Measurements from ENCODE around the gene DDX23. TPM values are rescaled to one million over a fixed set of nuclear protein-coding genes. Genes with fewer than 3 reads are reported as not detected.
A peak's percentile ranks its signal among the peaks of the same experiment; 100 is the strongest.

The DDX23 gene
- total and polyA plus RNA-seq, 7 experiments from 2014 or later: 32.8 to 160 (median 90.9) TPM

- no peaks in the 10 kb centered on the region for H3K9me3 ChIP-seq (ENCODE audit: control insufficient read depth in 2 of 3, low read length in 3 of 3)
- no peaks in the 10 kb centered on the region for H3K27me3 ChIP-seq (ENCODE audit: control insufficient read depth in 2 of 2, insufficient read depth in 2 of 2, low read length in 2 of 2)
- intact Hi-C loops (cut with micrococcal nuclease): no loop called here
- CTCF ChIA-PET: interaction anchor here (0.7 kb wide), 1 partner anchor 72 kb away, joined by 3 read pairs; no protein-coding TSS in a partner anchor
- ATAC-seq (no peak), DNase-seq (no peak)
- no peaks in the 10 kb centered on the region for H3K27me3 Mint-ChIP-seq
- peaks cover 0 to 6% (median 3%) of the 10 kb centered on the region in 7 donors for H3K4me1 Mint-ChIP-seq
- peaks cover 9 to 33% (median 12%) of the 10 kb centered on the region in 5 donors for H3K36me3 Mint-ChIP-seq
- POLR2A ChIA-PET: no interaction called here
- H3K27ac ChIP-seq (ENCODE audit: low read depth, low read length): no peak overlapping the region
- H3K36me3 ChIP-seq (ENCODE audit: control insufficient read depth in 2 of 3, insufficient read depth in 3 of 3, low read length in 3 of 3): peaks cover 8 to 62% (median 13%) of the 10 kb centered on the region in 3 experiments
- no peak overlapping the region for H3K4me3 Mint-ChIP-seq
- H3K27ac Mint-ChIP-seq: no peak overlapping the region
- H3K4me3 ChIP-seq (ENCODE audit: low read length): no peak overlapping the region
- no peaks in the 10 kb centered on the region for H3K9me3 Mint-ChIP-seq
- no peaks in the 10 kb centered on the region for H3K4me1 ChIP-seq (ENCODE audit: control insufficient read depth in 2 of 2, insufficient read depth in 2 of 2, low read length in 2 of 2)
Measured at GRCh38 chr12:48828841-48829575, 23.0 kb downstream of the DDX23 start.

GRCh38 chr12:48828293-48828692 is 23.7 kb downstream of the DDX23 start:
- H3K9me3 ChIP-seq (ENCODE audit: control insufficient read depth in 2 of 3, low read length in 3 of 3): no peaks in the 10 kb centered on the region
- H3K36me3 ChIP-seq (ENCODE audit: control insufficient read depth in 2 of 3, insufficient read depth in 3 of 3, low read length in 3 of 3): peaks cover 8 to 54% (median 12%) of the 10 kb centered on the region in 3 experiments
- Mint-ChIP-seq H3K4me3 (no peak overlapping the region), H3K27ac (peak overlapping the region in 1 of 9 donors; percentile 65), H3K27me3 (no peaks in the 10 kb centered on the region), H3K4me1 (peaks cover 0 to 6% (median 3%) of the 10 kb centered on the region in 7 donors), H3K36me3 (peaks cover 9 to 28% (median 12%) of the 10 kb centered on the region in 5 donors), H3K9me3 (no peaks in the 10 kb centered on the region)
- no peak for DNase-seq
- ChIA-PET POLR2A (interaction anchor here (1.5 kb wide), 1 partner anchor 24 kb away, joined by 6 read pairs; the partner anchor contains the start of gene DDX23), CTCF (interaction anchor here (0.7 kb wide), 1 partner anchor 72 kb away, joined by 3 read pairs; no protein-coding TSS in a partner anchor)
- no peak overlapping the region for H3K27ac ChIP-seq (ENCODE audit: low read depth, low read length)
- no peaks in the 10 kb centered on the region for H3K27me3 ChIP-seq (ENCODE audit: control insufficient read depth in 2 of 2, insufficient read depth in 2 of 2, low read length in 2 of 2)
- no peak for ATAC-seq
- peaks cover 0 to 4% of the 10 kb centered on the region in 2 donors for H3K4me1 ChIP-seq (ENCODE audit: control insufficient read depth in 2 of 2, insufficient read depth in 2 of 2, low read length in 2 of 2)
- H3K4me3 ChIP-seq (ENCODE audit: low read length): no peak overlapping the region
- intact Hi-C loops (cut with micrococcal nuclease): no loop called here

- POLR2A ChIA-PET: interaction anchor here (1.5 kb wide), 1 partner anchor 25 kb away, joined by 6 read pairs; the partner anchor contains the start of gene DDX23
- no peak overlapping the region for H3K27ac ChIP-seq (ENCODE audit: low read depth, low read length)
- Mint-ChIP-seq H3K9me3 (no peaks in the 10 kb centered on the region), H3K4me3 (no peak overlapping the region), H3K36me3 (peaks cover 8 to 25% (median 12%) of the 10 kb centered on the region in 5 donors), H3K27ac (no peak overlapping the region), H3K27me3 (peaks cover 0 to under 1% (median 0%) of the 10 kb centered on the region in 5 donors), H3K4me1 (peaks cover 0 to 6% (median 3%) of the 10 kb centered on the region in 7 donors)
- no peaks in the 10 kb centered on the region for H3K9me3 ChIP-seq (ENCODE audit: control insufficient read depth in 2 of 3, low read length in 3 of 3)
- intact Hi-C loops (cut with micrococcal nuclease): no loop called here
- H3K4me3 ChIP-seq (ENCODE audit: low read length): no peak overlapping the region
- H3K36me3 ChIP-seq (ENCODE audit: control insufficient read depth in 2 of 3, insufficient read depth in 3 of 3, low read length in 3 of 3): peaks cover 5 to 47% (median 8%) of the 10 kb centered on the region in 3 experiments
- ATAC-seq (no peak), DNase-seq (no peak)
- no peaks in the 10 kb centered on the region for H3K27me3 ChIP-seq (ENCODE audit: control insufficient read depth in 2 of 2, insufficient read depth in 2 of 2, low read length in 2 of 2)
- CTCF ChIA-PET: interaction anchor here (0.9 kb wide), 1 partner anchor 13 kb away, joined by 7 read pairs; no protein-coding TSS in a partner anchor
- peaks cover 0 to 4% of the 10 kb centered on the region in 2 donors for H3K4me1 ChIP-seq (ENCODE audit: control insufficient read depth in 2 of 2, insufficient read depth in 2 of 2, low read length in 2 of 2)
Measured at GRCh38 chr12:48827513-48828096, 24.4 kb downstream of the DDX23 start.

- intact Hi-C loops (cut with micrococcal nuclease): no loop called here
- Histone ChIP-seq H3K27me3 (ENCODE audit: control insufficient read depth in 2 of 2, insufficient read depth in 2 of 2, low read length in 2 of 2) (no peaks in the 10 kb centered on the region), H3K36me3 (ENCODE audit: control insufficient read depth in 2 of 3, insufficient read depth in 3 of 3, low read length in 3 of 3) (peaks cover 0 to 42% (median 8%) of the 10 kb centered on the region in 3 experiments), H3K4me3 (ENCODE audit: low read length) (no peak overlapping the region), H3K4me1 (ENCODE audit: control insufficient read depth in 2 of 2, insufficient read depth in 2 of 2, low read length in 2 of 2) (peaks cover 0 to 4% of the 10 kb centered on the region in 2 donors), H3K9me3 (ENCODE audit: control insufficient read depth in 2 of 3, low read length in 3 of 3) (no peaks in the 10 kb centered on the region), H3K27ac (ENCODE audit: low read depth, low read length) (no peak overlapping the region)
- peaks cover 8 to 20% (median 9%) of the 10 kb centered on the region in 5 donors for H3K36me3 Mint-ChIP-seq
- no peak overlapping the region for H3K4me3 Mint-ChIP-seq
- peaks cover 0 to 6% (median 0%) of the 10 kb centered on the region in 5 donors for H3K27me3 Mint-ChIP-seq
- ChIA-PET POLR2A (interaction anchor here (0.6 to 1.5 kb wide), 2 partner anchors 26 to 396 kb away, joined by 4 to 6 read pairs; partner anchors contain the start of gene DDX23), CTCF (interaction anchor here (0.9 kb wide), 1 partner anchor 12 kb away, joined by 7 read pairs; no protein-coding TSS in a partner anchor)
- H3K4me1 Mint-ChIP-seq: peaks cover 0 to 6% (median 3%) of the 10 kb centered on the region in 7 donors
- DNase-seq (no peak), ATAC-seq (no peak)
- H3K27ac Mint-ChIP-seq: no peak overlapping the region
- H3K9me3 Mint-ChIP-seq: no peaks in the 10 kb centered on the region
Measured at GRCh38 chr12:48827026-48827425, 24.9 kb downstream of the DDX23 start.

- H3K4me3 Mint-ChIP-seq: no peak overlapping the region
- H3K9me3 Mint-ChIP-seq: no peaks in the 10 kb centered on the region
- peaks cover 0 to 35% (median 8%) of the 10 kb centered on the region in 3 experiments for H3K36me3 ChIP-seq (ENCODE audit: control insufficient read depth in 2 of 3, insufficient read depth in 3 of 3, low read length in 3 of 3)
- H3K4me1 Mint-ChIP-seq: peaks cover 0 to 5% (median 3%) of the 10 kb centered on the region in 7 donors
- peaks cover 0 to 7% (median 0%) of the 10 kb centered on the region in 5 donors for H3K27me3 Mint-ChIP-seq
- H3K27ac ChIP-seq (ENCODE audit: low read depth, low read length): no peak overlapping the region
- peaks cover 0 to 4% of the 10 kb centered on the region in 2 donors for H3K4me1 ChIP-seq (ENCODE audit: control insufficient read depth in 2 of 2, insufficient read depth in 2 of 2, low read length in 2 of 2)
- H3K36me3 Mint-ChIP-seq: peaks cover 4 to 16% (median 8%) of the 10 kb centered on the region in 5 donors
- H3K27me3 ChIP-seq (ENCODE audit: control insufficient read depth in 2 of 2, insufficient read depth in 2 of 2, low read length in 2 of 2): no peaks in the 10 kb centered on the region
- no peak for DNase-seq
- ATAC-seq: no peak
- ChIA-PET POLR2A (interaction anchor here (0.5 kb wide), 1 partner anchor 26 kb away, joined by 3 read pairs; the partner anchor contains the start of gene DDX23), CTCF (interaction anchor here (0.5 to 0.9 kb wide), 2 partner anchors 11 to 22 kb away, joined by 4 to 7 read pairs; no protein-coding TSS in a partner anchor)
- H3K27ac Mint-ChIP-seq: no peak overlapping the region
- intact Hi-C loops (cut with micrococcal nuclease): no loop called here
- H3K9me3 ChIP-seq (ENCODE audit: control insufficient read depth in 2 of 3, low read length in 3 of 3): no peaks in the 10 kb centered on the region
- H3K4me3 ChIP-seq (ENCODE audit: low read length): no peak overlapping the region
Measured at GRCh38 chr12:48826209-48826855, 25.6 kb downstream of the DDX23 start.

- ChIA-PET CTCF (no interaction called here), POLR2A (no interaction called here)
- DNase-seq: no peak
- Mint-ChIP-seq H3K27ac (no peak overlapping the region), H3K4me1 (peaks cover 0 to 3% (median 0%) of the 10 kb centered on the region in 7 donors), H3K36me3 (peaks cover 0 to 5% (median 4%) of the 10 kb centered on the region in 5 donors), H3K4me3 (no peak overlapping the region), H3K9me3 (no peaks in the 10 kb centered on the region), H3K27me3 (peaks cover 0 to 11% (median 0%) of the 10 kb centered on the region in 5 donors)
- peaks cover 0 to 20% (median under 1%) of the 10 kb centered on the region in 3 experiments for H3K36me3 ChIP-seq (ENCODE audit: control insufficient read depth in 2 of 3, insufficient read depth in 3 of 3, low read length in 3 of 3)
- ATAC-seq: no peak
- no peak overlapping the region for H3K27ac ChIP-seq (ENCODE audit: low read depth, low read length)
- intact Hi-C loops (cut with micrococcal nuclease): no loop called here
- peaks cover 0 to 4% of the 10 kb centered on the region in 2 donors for H3K4me1 ChIP-seq (ENCODE audit: control insufficient read depth in 2 of 2, insufficient read depth in 2 of 2, low read length in 2 of 2)
- no peak overlapping the region for H3K4me3 ChIP-seq (ENCODE audit: low read length)
- no peaks in the 10 kb centered on the region for H3K9me3 ChIP-seq (ENCODE audit: control insufficient read depth in 2 of 3, low read length in 3 of 3)
- no peaks in the 10 kb centered on the region for H3K27me3 ChIP-seq (ENCODE audit: control insufficient read depth in 2 of 2, insufficient read depth in 2 of 2, low read length in 2 of 2)
Measured at GRCh38 chr12:48824905-48825304, 27.1 kb downstream of the DDX23 start.

All from naive thymus-derived CD4-positive, alpha-beta T cell (primary cell).